SK-N-MC (cell line): Measurements from ENCODE around the gene TBC1D22B.
A peak's percentile ranks its signal among the peaks of the same experiment; 100 is the strongest.

Source experiments
- DNase-seq: peaks from one replicate; pipeline ENCODE4 v3.0.0-alpha.2; 2011; ENCODE audit warnings: low read depth, low spot score
- H3K27ac ChIP-seq: fragments of 200-600 bp; sonication (generic); 2 replicates; pipeline ENCODE4 v1.5.1; 2016; ENCODE audit warnings: mixed run types
- H3K36me3 ChIP-seq: fragments of 200-600 bp; sonication (generic); 2 replicates; pipeline ENCODE4 v1.6.1; 2017; ENCODE audit warnings: antibody characterized with exemption, low read length, mixed read lengths; ENCODE audit not compliant: insufficient read depth
- H3K4me3 ChIP-seq: fragments of 200-600 bp; sonication (generic); 2 replicates; pipeline ENCODE4 v1.5.1; 2016
- H3K9ac ChIP-seq: fragments of 200-600 bp; sonication (generic); 2 replicates; pipeline ENCODE4 v1.8.0; 2017; ENCODE audit warnings: mixed run types, mixed read lengths; ENCODE audit not compliant: insufficient read length
- H3K9me3 ChIP-seq: fragments of 200-600 bp; sonication (generic); 2 replicates; pipeline ENCODE4 v1.6.1; 2017; ENCODE audit warnings: low read depth, mild to moderate bottlenecking, antibody characterized with exemption, low read length, moderate library complexity, mixed read lengths
- EZH2 ChIP-seq: fragments of 200-600 bp; sonication (generic); IDR thresholded peaks from one replicate; pipeline ENCODE4 v1.6.1; 2017; ENCODE audit warnings: antibody characterized with exemption
- FOXP2 ChIP-seq: optimal IDR thresholded peaks from 2 replicates; pipeline ENCODE3; 2011; ENCODE audit warnings: mild to moderate bottlenecking, moderate library complexity; ENCODE audit not compliant: insufficient read depth; ENCODE audit errors: extremely low read length, control extremely low read depth
- POLR2AphosphoS5 ChIP-seq: IDR thresholded peaks from 2 replicates; pipeline ENCODE4 v1.6.1; 2012; ENCODE audit warnings: mild to moderate bottlenecking, low read depth, low read length, borderline replicate concordance

Gene TBC1D22B

DNA sequence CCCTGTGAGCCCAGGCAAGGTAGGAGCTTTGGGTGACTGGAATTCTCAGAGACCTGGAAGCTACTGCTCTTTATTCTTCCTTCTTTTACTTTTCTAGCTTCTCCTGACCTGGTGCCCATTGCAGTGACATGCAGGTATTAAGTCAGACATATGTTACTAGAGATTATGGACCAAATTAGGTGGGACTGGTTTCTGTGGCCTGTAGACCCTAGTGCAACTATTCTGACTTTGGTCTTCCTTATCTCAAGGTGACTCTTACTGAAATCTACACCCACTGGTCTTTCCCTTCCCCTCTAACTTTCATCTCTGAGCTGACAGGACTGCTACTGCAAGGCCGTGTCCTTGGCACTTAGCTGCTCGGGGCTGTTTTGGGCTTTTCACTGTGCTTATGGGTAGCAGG lies 24.8 kb downstream of the TBC1D22B start:
- Histone ChIP-seq H3K27ac (no peak overlapping the region), H3K36me3 (peaks cover 23% of the 10 kb centered on the region), H3K9me3 (no peaks in the 10 kb centered on the region), H3K4me3 (no peak overlapping the region), H3K9ac (no peak overlapping the region)
- no peak for TF ChIP-seq POLR2AphosphoS5
- TF ChIP-seq FOXP2: no peak
- TF ChIP-seq EZH2: no peak
- DNase-seq: no peak

- H3K9ac ChIP-seq: no peak overlapping the region
- DNase-seq: peak; percentile 90
- peaks cover 27% of the 10 kb centered on the region for H3K36me3 ChIP-seq
- TF ChIP-seq FOXP2: no peak
- TF ChIP-seq POLR2AphosphoS5: no peak; the same call in 1 of the 2 replicates
- TF ChIP-seq EZH2: no peak
- H3K27ac ChIP-seq: peak overlapping the region; percentile 80
- no peaks in the 10 kb centered on the region for H3K9me3 ChIP-seq
- peak overlapping the region; percentile 49 for H3K4me3 ChIP-seq
These were observed 25.7 kb downstream of the TBC1D22B start for GRCh38 chr6:37283268-37283667.

DNA sequence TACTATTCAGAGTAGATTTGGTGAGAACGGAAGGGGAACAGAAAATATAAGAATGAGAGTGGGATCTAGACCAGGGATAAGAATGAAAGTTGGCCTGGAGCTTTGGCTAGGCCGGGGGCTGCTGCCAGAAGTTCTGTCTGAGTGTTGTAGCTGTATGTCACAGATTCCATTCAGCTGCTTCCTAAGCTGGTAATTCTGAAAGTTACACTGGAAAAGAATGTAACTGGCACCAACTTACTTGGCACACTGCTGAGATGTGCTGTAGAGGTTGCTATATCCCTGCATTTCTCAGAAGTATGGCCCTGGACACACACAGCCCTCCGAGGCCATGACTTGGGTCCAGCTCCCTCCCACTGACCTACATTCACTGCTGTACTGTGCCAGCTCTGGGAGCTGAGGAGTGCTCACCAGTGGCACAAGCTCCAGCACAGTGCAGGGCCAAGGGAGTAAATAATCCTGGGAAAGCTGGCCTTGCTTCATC lies 26.1 kb downstream of the TBC1D22B start:
- no peak overlapping the region for H3K9ac ChIP-seq
- no peaks in the 10 kb centered on the region for H3K9me3 ChIP-seq
- no peak for DNase-seq
- peak overlapping the region; percentile 49 for H3K4me3 ChIP-seq
- TF ChIP-seq EZH2 (no peak), FOXP2 (no peak), POLR2AphosphoS5 (no peak)
- H3K27ac ChIP-seq: peak overlapping the region; percentile 80
- H3K36me3 ChIP-seq: peaks cover 27% of the 10 kb centered on the region

DNA sequence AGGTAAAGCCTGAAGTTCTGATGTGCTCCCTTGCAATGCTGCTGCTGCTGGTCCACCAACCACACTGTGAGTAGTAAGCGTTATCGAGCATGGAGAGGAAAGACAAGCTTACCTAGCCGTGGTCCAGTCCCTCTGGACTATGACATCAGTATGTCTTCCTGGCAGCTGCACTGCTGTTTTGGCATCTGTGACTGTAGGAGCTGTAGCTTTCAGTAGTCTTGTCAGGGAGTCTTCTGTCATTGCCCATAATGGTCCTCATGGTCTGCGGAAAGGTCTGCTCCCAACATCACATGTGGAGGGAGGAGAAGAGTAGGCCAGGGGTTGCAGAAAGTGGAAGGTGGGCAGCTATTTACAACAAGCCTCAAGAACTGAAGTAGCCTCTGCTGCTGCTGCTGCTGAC lies 27.2 kb downstream of the TBC1D22B start:
- H3K9me3 ChIP-seq: no peaks in the 10 kb centered on the region
- TF ChIP-seq POLR2AphosphoS5: no peak
- TF ChIP-seq FOXP2: no peak
- no peak for TF ChIP-seq EZH2
- H3K27ac ChIP-seq: no peak overlapping the region
- no peak overlapping the region for H3K9ac ChIP-seq
- H3K36me3 ChIP-seq: peaks cover 27% of the 10 kb centered on the region
- DNase-seq: no peak
- no peak overlapping the region for H3K4me3 ChIP-seq

DNA sequence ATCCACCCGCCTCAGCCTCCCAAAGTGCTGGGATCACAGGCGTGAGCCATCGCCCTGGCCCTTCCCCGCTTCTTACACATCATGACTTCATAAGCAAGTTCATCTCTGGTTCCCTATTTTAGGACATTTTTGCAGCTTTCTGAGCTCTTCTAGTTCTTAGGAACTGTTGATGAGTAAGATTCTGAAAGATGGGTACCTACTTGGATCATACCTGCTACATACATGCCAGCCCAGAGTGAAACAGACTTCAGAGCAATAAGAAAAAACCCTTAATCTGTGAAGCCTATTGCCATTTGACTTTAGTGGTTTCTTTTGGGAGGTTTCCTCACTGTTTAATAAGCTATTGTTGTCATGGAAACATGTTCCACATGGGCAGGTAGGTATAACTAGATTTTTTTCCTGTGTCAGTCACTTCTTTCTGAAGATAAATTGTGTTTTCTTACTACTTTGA lies 28.3 kb downstream of the TBC1D22B start:
- H3K27ac ChIP-seq: no peak overlapping the region
- H3K9me3 ChIP-seq: no peaks in the 10 kb centered on the region
- TF ChIP-seq FOXP2: no peak
- no peak for TF ChIP-seq EZH2
- TF ChIP-seq POLR2AphosphoS5: no peak
- no peak for DNase-seq
- H3K4me3 ChIP-seq: no peak overlapping the region
- H3K9ac ChIP-seq: no peak overlapping the region
- H3K36me3 ChIP-seq: peaks cover 26% of the 10 kb centered on the region

- peaks cover 42% of the 10 kb centered on the region for H3K36me3 ChIP-seq
- DNase-seq: no peak
- no peaks in the 10 kb centered on the region for H3K9me3 ChIP-seq
- TF ChIP-seq EZH2: no peak
- TF ChIP-seq FOXP2: no peak
- no peak for TF ChIP-seq POLR2AphosphoS5
- no peak overlapping the region for H3K27ac ChIP-seq
- H3K9ac ChIP-seq: no peak overlapping the region
- H3K4me3 ChIP-seq: no peak overlapping the region
These were observed 30.1 kb downstream of the TBC1D22B start for GRCh38 chr6:37287519-37288157.

DNA sequence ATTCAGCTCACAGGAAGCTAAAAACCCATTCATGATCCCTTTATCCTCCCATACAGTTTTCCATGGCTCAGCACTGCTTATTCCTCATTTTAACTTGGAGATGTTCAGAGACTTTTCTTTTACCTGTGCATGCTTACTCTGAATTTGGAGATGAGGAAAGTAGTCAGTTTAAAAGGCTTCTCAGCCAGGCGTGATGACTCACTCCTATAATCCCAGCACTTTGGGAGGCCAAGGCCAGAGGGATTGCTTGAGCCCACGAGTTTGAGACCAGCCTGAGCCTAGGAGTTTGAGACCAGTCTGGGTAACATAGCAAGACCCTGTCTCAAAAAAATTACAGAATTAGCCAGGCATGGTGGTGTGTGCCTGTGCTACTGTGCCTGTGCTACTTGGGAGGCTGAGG lies 30.7 kb downstream of the TBC1D22B start:
- Histone ChIP-seq H3K4me3 (no peak overlapping the region), H3K9me3 (no peaks in the 10 kb centered on the region), H3K9ac (no peak overlapping the region), H3K36me3 (peaks cover 44% of the 10 kb centered on the region), H3K27ac (no peak overlapping the region)
- TF ChIP-seq FOXP2 (no peak), EZH2 (no peak), POLR2AphosphoS5 (no peak)
- no peak for DNase-seq

DNA sequence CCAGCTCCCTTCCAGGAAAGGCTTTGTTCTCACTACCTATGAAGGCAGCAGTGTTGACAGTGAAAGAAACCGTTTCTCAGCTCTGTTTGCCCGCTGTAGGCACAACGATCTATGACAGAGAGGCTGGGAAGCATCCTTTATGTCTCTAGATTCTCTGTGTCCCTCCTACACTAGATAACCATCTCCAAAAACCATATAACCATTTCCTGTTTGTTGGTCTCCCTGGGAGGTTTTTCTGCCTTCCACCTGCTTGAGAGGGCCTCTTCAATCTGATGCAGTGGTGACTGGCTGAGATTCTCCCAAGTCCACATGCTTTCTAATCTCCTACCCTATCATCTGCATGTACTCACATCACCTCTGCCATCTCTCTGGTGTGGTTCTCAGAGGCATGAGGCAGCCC lies 32.4 kb downstream of the TBC1D22B start:
- no peak overlapping the region for H3K4me3 ChIP-seq
- TF ChIP-seq FOXP2: no peak
- no peak for TF ChIP-seq POLR2AphosphoS5
- TF ChIP-seq EZH2: no peak
- H3K9me3 ChIP-seq: no peaks in the 10 kb centered on the region; the same call in 1 of the 2 replicates
- H3K36me3 ChIP-seq: peaks cover 50% of the 10 kb centered on the region
- no peak for DNase-seq
- H3K9ac ChIP-seq: no peak overlapping the region
- no peak overlapping the region for H3K27ac ChIP-seq
